Measurements from ENCODE around the gene SCN4A. TPM values are rescaled to one million over a fixed set of nuclear protein-coding genes. Genes with fewer than 3 reads are reported as not detected.
A peak's percentile ranks its signal among the peaks of the same experiment; 100 is the strongest.

SCN4A gene
- total and polyA plus RNA-seq, 8 donors = 0.04 to 1.7 (median 0.29) TPM

DNA sequence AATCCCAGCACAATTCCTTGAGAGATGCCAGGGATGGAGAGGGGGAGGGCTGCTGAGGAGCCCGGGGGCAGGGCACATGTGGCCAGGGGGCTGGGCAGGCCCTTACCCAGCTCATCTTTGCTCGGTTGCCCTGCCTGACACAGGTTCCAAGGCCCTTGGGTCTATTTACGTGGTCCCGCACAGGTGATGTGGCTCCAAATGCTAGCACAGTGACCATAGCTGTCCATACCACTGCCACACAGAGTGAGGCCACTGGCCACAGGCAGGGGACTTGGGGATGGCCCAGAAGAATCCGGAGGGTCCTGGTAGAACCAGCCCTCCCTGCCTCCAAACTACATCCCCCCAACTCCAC, 15.4 kb upstream of the SCN4A start:
- intact Hi-C loops (cut with DNase I) = no loop called here
- Histone ChIP-seq H3K36me3 (no peaks in the 10 kb centered on the region), H3K27me3 (no peaks in the 10 kb centered on the region), H3K4me3 (no peak overlapping the region), H3K27ac (no peak overlapping the region), H3K9me3 (no peaks in the 10 kb centered on the region), H3K4me1 (no peaks in the 10 kb centered on the region)
- TF ChIP-seq, protein P1, sequence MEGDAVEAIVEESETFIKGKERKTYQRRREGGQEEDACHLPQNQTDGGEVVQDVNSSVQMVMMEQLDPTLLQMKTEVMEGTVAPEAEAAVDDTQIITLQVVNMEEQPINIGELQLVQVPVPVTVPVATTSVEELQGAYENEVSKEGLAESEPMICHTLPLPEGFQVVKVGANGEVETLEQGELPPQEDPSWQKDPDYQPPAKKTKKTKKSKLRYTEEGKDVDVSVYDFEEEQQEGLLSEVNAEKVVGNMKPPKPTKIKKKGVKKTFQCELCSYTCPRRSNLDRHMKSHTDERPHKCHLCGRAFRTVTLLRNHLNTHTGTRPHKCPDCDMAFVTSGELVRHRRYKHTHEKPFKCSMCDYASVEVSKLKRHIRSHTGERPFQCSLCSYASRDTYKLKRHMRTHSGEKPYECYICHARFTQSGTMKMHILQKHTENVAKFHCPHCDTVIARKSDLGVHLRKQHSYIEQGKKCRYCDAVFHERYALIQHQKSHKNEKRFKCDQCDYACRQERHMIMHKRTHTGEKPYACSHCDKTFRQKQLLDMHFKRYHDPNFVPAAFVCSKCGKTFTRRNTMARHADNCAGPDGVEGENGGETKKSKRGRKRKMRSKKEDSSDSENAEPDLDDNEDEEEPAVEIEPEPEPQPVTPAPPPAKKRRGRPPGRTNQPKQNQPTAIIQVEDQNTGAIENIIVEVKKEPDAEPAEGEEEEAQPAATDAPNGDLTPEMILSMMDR (IDR thresholded peaks at IDR 0.05) = no peak
- 78 to 85% methylated on average over 5 of the region's 5 CpGs for WGBS, 2 donors
- no peak for FAIRE-seq
- peak in 1 of 6 donors; percentile 40 for DNase-seq
- no peak for ATAC-seq

DNA sequence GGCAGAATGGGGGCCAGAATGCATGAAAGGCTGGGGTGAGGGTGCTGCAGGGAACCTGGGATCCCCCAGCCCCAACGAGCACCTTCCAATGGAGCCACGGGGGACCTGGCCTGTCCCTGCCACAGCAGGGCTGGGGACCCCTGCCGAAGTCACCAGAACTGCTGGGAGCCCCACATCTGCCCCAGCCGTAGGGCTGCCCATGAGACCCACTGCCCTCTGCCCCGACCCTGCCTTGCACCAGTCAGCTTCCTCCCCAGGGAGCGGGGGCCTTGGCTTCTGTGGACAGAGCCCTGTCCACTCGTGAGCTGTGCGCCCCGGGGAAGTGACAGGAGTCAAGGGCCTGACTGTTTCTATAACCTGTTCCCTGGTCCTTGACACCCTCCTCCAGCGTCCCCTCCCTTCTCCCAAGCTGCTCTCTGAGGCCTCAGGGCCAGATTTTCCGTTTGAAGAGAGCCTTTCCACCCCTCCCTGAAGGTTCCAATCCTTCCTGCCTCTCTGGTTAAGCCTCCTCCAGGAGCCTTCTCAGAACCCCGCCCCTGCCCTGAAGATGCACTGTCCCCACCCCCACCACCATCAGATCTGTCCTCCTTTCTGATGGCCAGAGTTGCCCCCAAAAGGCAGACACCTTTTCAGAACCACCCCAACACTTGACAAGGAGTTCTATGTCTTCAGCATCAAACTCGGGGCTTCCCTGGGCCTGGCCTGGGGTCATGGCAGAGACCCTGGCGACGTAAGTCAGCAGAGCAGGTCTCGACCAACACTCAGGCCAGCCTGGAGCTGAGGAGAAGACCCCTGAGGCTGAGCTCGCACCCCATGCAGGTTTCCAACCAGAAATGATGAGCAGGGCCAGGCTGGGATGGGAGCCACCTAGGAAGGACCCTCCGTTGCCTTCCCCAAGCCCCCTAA, 14.8 kb upstream of the SCN4A start:
- no peaks in the 10 kb centered on the region for H3K9me3 ChIP-seq
- DNase-seq (peak in 1 of 6 donors; percentile 72), FAIRE-seq (no peak), ATAC-seq (no peak)
- TF ChIP-seq, protein P1 (IDR thresholded peaks at IDR 0.05) = no peak
- intact Hi-C loops (cut with DNase I) = no loop called here
- no peak overlapping the region for H3K4me3 ChIP-seq
- no peaks in the 10 kb centered on the region for H3K36me3 ChIP-seq
- H3K27ac ChIP-seq = no peak overlapping the region
- 72 to 73% methylated on average over 18 of the region's 18 CpGs for WGBS, 2 donors
- no peaks in the 10 kb centered on the region for H3K4me1 ChIP-seq
- no peaks in the 10 kb centered on the region for H3K27me3 ChIP-seq

DNA sequence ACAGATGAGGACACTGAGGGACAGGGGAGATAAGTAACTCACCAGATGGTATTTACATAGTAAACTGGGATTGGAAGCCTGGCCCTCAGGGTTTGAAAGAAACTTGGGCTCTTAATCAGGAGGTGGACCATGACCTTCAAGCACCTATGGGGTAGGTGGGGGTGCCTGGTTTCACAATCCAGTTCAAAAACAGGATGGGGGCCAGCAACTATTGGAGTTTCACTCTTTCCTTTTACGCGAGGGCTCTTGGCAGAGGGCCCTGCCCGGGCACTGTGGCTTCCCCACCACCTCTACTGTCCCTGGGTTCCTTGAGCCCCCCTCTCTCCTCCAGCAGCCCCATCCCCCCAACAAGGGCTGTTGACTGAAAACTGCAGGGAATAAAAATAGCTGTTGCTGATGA, 14.1 kb upstream of the SCN4A start:
- intact Hi-C loops (cut with DNase I) = no loop called here
- Histone ChIP-seq H3K27ac (no peak overlapping the region), H3K9me3 (no peaks in the 10 kb centered on the region), H3K27me3 (no peaks in the 10 kb centered on the region), H3K36me3 (no peaks in the 10 kb centered on the region), H3K4me3 (no peak overlapping the region), H3K4me1 (no peaks in the 10 kb centered on the region)
- FAIRE-seq = no peak
- TF ChIP-seq, protein P1 (IDR thresholded peaks at IDR 0.05) = no peak
- WGBS, 2 donors = 10 to 11% methylated on average over 3 of the region's 3 CpGs
- no peak for DNase-seq
- peak in 2 of 4 donors; percentile 23 to 44 for ATAC-seq

DNA sequence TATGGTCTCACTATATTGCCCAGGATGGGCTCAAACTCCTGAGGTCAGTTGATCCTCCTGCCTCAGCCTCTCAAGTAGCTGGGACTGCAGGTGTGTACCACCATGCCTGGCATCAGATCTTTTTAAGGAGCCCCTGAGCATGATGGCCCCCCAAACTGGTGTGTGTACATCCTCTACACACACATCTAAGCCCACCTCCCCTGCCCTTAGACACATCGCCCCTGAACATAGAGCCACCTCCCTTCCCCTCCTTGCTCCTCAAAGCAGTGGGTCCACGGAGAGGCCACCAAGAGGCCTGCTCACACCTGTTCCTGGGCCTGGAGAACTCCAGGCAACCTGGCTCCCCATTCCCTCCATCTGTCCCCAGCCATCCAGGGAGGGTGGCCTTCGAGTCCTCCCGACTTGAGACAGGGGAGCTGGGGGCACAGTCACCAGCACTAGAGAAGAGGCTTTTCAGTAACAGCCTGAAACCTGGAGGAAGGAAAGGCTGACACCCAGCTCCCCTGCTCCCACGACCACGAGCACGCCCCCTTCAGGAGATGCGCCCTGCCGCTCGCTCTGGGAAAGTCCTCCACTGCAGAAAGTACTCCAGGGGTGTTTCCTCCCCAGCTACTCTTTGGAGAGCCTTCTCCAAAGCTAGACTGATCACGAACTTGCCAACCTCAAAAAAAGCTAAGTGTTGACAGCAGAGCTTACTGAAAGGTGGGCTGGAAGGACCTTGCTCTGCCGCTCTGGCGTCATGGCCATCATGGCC, 12.8 kb upstream of the SCN4A start:
- Histone ChIP-seq H3K27ac (peak overlapping the region in 2 of 4 donors; percentile 2 to 37), H3K4me3 (no peak overlapping the region), H3K27me3 (no peaks in the 10 kb centered on the region), H3K4me1 (no peaks in the 10 kb centered on the region), H3K9me3 (no peaks in the 10 kb centered on the region), H3K36me3 (no peaks in the 10 kb centered on the region)
- TF ChIP-seq, protein P1 (IDR thresholded peaks at IDR 0.05) = no peak
- WGBS, 2 donors = 87 to 92% methylated on average over 13 of the region's 13 CpGs
- FAIRE-seq (no peak), DNase-seq (no peak), ATAC-seq (no peak)
- intact Hi-C loops (cut with DNase I) = no loop called here

All from pancreas (tissue), 10 donors.